NB4 (cell line): ENCODE measurements around the gene BICDL1.

ENCODE experiments used
- DNase-seq: peaks from one replicate; pipeline ENCODE4 v3.0.0; 2010; ENCODE audit warnings: low read depth
- H3K4me3 ChIP-seq: one replicate; pipeline ENCODE4 v1.5.1; 2011; ENCODE audit warnings: mild to moderate bottlenecking, low read depth, low read length, moderate library complexity
- CTCF ChIP-seq: IDR thresholded peaks from one replicate; pipeline ENCODE4 v1.5.1; 2012; ENCODE audit warnings: low read depth, low read length
- MAX ChIP-seq: IDR thresholded peaks from 2 replicates; pipeline ENCODE4 v1.6.1; 2011; ENCODE audit warnings: low read depth, low read length
- MYC ChIP-seq: IDR thresholded peaks from 2 replicates; pipeline ENCODE4 v1.6.1; 2011; ENCODE audit warnings: low read depth, low read length
- POLR2A ChIP-seq: IDR thresholded peaks from 2 replicates; pipeline ENCODE4 v1.6.1; 2011; ENCODE audit warnings: mild to moderate bottlenecking; ENCODE audit not compliant: insufficient read length; ENCODE audit errors: extremely low read depth

Gene BICDL1

DNA sequence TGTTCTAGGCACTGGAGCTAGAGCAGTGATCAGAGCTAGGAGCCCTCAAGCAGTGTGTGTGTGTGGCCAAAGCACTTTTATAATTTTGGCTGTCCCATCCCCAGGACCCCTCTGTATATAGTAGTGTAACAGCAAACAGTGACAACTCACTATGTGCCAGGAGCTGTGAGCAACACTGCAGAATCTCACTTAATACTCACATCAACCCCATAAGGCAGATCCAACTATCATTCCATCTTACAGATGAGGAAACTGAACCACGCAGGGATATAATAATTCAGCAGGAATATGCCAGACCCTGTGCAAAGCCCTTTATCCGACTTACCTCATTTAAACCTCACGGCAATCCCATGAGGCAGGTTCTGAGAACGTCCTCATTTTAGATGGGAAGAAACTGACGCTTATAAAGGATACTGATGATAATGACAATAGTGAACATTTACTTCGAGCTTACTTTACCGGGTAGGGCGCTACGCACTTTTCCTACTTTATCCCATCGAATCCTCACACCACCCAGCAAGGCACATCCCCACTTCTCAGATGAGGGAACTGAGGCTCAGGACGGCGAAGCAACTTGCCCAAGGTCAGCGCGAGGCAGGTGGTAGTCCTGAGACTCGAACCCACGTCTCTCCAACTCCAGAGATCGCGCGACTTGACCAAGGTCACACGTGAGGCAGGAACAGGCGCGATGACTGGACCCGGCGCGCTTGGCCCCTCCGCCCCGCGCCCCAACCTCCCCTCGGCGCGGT lies 126.8 kb downstream of the BICDL1 start:
- peak; percentile 67; the same call in 1 of the 2 replicates for TF ChIP-seq MAX
- no peak for TF ChIP-seq CTCF
- DNase-seq = peak; percentile 74
- peak overlapping the region; percentile 81 for H3K4me3 ChIP-seq

GRCh38 chr12:120116441-120116791 lies 127.4 kb downstream of the BICDL1 start, which contains the start of gene RAB35:
Gene RAB35 (minus strand): TSS chr12:120116753. CDS start chr12:120116650, 103 bp downstream.
- no peak for DNase-seq
- no peak for TF ChIP-seq MYC
- TF ChIP-seq MAX = no peak
- no peak for TF ChIP-seq CTCF
- TF ChIP-seq POLR2A = no peak
- H3K4me3 ChIP-seq = peak within 1 kb of the TSS; percentile 84

GRCh38 chr12:120116792-120117651 lies 128.0 kb downstream of the BICDL1 start:
- TF ChIP-seq MAX = peak; percentile 80
- peak; percentile 95 for TF ChIP-seq POLR2A
- TF ChIP-seq MYC = peak; percentile 75
- no peak for TF ChIP-seq CTCF
- DNase-seq = peak; percentile 97
- peak overlapping the region; percentile 84 for H3K4me3 ChIP-seq

- peak overlapping the region; percentile 84 for H3K4me3 ChIP-seq
- DNase-seq = no peak
- TF ChIP-seq MYC (no peak), CTCF (no peak), MAX (no peak), POLR2A (no peak)
These were observed 128.9 kb downstream of the BICDL1 start for GRCh38 chr12:120117961-120118320.

GRCh38 chr12:120118321-120119061 lies 129.5 kb downstream of the BICDL1 start:
- peak overlapping the region; percentile 84 for H3K4me3 ChIP-seq
- DNase-seq = no peak

More at GRCh38 chr12:120118321-120119061, 129.5 kb downstream of the BICDL1 start:
- TF ChIP-seq MYC = no peak
- no peak for TF ChIP-seq MAX
- TF ChIP-seq CTCF = no peak
- TF ChIP-seq POLR2A = no peak
